ENCODE data around the gene AXL.
"Not testable (repeated sequence)": the region's sequence is repeated elsewhere in the genome, so short reads cannot be mapped to it uniquely, and the experiment has no call there.

Gene AXL

DNA sequence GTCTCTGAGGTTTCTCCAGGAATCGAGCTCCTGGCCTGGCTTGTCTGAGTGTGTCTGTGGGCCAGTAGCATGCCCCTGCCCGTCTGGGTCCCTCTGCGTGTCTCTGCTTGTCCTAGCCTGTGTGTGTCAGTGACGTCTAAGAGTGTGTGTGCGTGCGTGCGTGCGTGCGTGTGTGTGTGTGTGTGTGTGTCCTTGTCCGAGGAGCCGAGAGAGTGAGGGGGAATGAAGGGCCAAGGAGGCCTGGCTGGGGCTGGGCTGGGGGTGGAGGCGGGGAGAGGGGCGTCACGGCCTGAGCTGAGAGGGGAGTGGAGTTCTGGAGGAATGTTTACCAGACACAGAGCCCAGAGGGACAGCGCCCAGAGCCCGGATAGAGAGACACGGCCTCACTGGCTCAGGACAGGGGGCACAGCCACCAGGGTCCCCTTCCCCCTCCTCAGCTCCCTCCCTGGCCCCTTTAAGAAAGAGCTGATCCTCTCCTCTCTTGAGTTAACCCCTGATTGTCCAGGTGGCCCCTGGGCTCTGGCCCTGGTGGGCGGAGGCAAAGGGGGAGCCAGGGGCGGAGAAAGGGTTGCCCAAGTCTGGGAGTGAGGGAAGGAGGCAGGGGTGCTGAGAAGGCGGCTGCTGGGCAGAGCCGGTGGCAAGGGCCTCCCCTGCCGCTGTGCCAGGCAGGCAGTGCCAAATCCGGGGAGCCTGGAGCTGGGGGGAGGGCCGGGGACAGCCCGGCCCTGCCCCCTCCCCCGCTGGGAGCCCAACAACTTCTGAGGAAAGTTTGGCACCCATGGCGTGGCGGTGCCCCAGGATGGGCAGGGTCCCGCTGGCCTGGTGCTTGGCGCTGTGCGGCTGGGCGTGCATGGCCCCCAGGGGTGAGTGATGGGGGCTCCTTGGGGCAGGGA lies at the start of gene AXL:
Gene AXL (plus strand): TSS at position 609 of the 893 bp plus-strand sequence. CDS start 170 bp downstream, at position 779.
- no peak for DNase-seq

- no peak for DNase-seq
These were observed 46.5 kb upstream of the AXL start for GRCh38 chr19:41172297-41173164.

DNA sequence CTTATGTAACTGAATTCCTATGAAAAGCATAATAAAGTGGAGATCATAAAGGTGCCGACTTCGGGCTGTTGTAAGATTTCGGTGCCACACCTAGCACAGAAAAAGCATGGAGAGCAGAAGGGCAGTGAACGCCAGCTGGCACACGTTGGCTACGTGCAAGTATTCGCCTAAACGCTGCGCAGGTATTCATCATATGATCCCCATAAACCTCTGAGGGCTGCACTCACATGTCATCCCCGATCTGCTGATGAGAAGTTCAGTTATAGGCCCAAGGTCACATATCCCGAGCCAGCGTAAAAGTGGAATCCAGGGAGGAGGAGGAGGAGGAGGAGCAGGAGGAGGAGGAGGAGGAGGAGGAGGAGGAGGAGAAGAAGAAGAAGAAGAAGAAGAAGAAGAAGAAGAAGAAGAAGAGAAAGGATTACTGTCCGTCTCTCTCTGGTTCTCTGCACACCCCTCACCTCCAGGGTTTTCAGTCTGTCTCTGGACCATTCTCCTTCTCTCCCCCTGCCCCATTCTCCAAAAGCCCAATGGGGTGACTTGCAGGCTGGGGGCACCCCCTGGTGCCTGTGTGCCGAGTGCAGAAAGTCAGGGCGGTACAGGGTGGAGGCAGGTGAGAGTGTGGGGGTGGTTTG lies 44.6 kb upstream of the AXL start:
- no peak for DNase-seq

DNA sequence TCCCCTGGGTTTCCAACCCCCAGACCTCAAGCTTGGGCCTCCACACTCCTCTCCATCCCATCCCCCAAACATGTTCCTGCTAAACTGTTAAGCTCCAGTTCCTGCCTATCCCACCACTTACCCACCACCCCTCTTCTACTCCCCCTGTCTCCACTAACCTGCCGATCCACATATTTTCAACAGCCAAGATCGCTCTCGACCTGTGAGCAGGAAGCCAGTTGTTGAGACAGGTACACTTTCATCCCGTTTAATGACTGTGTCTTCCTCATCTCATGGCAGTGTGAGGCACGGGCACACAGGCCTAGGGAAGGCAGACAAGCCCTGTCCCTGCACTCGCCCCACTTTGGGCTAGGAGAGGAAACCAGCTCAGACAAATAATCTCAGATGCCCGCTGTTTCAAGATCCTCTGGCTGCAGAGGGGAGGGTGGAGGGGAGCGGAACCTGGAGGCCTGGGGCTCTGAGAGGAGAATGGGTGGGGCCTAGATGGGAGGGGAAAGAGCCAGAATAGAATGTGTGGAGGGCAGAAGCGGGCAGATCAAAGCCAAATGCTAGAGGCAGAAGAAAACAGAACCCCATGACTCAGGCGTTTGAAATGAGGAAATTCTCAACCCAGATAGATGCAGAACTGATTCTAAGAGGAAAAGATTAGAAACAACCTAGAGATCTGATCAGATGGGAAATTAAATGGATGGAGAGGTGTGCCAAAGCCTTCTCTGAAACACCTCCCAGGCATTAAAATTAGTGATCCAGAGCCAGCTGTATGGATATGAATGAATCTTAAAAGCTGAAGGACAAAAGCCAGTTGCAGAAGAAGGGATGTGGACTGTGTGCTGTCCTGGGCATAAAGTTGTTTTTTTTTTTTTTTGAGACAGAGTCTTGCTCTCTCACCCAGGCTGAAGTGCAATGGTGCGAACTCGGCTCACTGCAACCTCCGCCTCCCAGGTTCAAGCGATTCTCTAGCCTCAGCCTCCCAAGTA lies 42.9 kb upstream of the AXL start:
- DNase-seq = peak; percentile 35 to 64

DNA sequence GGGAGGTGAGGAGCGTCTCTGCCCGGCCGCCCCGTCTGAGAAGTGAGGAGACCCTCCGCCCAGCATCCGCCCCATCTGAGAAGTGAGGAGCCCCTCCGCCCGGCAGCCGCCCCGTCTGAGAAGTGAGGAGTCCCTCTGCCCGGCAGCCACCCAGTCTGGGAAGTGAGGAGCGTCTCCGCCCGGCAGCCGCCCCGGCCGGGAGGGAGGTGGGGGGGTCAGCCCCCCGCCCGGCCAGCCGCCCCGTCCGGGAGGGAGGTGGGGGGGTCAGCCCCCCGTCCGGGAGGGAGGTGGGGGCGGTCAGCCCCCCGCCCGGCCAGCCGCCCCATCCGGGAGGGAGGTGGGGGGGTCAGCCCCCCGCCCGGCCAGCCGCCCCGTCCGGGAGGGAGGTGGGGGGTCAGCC lies 38.9 kb upstream of the AXL start:
- not testable (repeated sequence) for DNase-seq

DNA sequence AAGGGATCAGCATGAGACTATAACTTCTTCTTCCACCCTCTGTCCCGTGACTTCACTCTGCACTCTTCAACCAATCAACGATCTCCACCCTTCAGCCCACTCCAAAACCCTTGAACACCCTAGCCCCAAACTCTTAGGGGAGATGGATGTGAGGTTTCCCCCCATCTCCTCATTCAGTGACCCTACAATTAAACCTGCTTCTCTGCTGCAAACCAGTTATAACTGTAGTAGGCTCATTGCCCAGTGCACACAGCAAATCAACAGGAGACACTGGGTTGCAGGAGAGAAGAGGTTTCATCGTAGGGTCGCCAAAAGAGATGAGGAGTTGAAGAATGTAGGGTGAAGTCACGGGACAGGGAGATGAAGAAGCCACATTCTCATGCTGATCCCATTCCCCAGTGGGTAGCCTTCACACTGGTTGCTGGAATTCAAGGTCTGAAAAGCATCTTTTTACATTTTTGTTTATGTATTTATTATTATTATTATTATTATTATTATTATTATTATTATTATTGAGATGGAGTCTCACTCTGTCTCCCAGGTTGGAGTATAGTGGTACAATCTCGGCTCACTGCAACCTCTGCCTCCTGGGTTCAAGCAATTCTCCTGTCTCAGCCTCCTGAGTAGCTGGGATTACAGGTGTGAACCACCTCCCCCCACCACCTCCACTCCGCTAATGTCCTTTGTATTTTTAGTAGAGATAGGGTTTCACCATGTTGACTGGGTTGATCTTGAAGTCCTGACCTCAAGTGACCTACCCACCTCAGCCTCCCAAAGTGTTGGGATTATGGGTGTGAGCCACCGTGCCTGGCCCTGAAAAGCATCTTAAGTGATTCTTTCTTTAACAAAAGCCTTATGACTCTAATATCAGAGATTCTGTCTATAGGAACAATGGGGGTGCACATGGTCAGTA lies 31.8 kb upstream of the AXL start:
- no peak for DNase-seq

DNA sequence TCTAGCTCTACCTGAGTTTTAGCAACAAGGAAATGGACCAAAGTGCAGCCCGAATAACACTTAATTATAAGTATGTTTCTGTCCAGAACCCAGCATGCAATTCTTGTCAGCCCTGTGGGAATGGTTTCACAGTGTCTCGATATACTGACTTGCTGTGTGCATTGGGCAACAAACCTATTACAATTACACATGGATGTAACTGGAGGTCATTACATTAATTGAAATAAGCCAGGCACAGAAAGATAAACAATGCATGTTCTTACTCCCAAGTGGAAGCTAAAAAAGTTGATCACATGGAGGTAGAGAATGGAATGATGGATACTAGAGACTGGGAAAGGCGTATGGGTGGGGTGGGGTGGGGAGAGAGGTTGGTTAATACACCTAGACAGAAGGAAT lies 31.1 kb upstream of the AXL start:
- no peak for DNase-seq

GRCh38 chr19:41189425-41190065 lies 29.5 kb upstream of the AXL start:
- DNase-seq = no peak

DNA sequence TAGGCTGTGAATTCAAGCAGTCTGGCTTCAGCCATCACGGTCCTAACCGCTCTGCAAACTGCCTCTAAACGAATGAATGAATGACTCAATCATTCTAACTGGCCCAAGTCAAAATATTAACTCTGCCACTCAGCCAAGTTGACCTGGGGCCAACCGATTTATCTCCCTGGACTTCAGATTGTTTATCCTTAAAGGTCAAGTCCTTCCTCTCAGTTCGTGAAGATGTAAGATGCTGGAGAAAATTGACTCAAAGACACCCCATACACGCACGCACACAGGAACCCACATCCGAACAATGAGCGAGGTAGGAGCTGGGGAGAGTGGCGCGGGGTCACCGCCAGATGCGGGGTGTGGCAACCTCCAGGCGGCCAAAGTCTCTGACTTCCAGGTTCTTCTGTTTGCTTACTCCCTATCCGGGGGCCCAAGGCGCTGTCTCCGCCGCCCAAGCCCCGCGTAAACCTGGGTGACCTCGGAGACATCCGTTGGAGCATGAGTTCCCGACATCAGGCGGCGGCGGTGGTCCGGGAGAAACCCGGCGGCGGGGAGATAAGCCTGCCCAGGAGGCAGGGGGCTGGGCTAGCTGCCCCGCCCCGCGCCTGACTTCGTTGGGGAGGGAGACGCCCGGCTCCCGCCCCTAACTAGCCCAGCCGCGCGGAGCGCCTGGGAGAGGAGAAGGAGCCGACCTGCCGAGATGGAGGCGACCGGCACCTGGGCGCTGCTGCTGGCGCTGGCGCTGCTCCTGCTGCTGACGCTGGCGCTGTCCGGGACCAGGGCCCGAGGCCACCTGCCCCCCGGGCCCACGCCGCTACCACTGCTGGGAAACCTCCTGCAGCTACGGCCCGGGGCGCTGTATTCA lies 26.2 kb upstream of the AXL start, which contains the start of gene CYP2S1:
Gene CYP2S1 (plus strand): TSS at position 646 of the 856 bp plus-strand sequence. CDS start 46 bp downstream, at position 692.
- DNase-seq = no peak

- DNase-seq = no peak
These were observed 25.4 kb upstream of the AXL start for GRCh38 chr19:41193430-41194156.

- no peak for DNase-seq
These were observed 24.9 kb upstream of the AXL start for GRCh38 chr19:41194157-41194552.

DNA sequence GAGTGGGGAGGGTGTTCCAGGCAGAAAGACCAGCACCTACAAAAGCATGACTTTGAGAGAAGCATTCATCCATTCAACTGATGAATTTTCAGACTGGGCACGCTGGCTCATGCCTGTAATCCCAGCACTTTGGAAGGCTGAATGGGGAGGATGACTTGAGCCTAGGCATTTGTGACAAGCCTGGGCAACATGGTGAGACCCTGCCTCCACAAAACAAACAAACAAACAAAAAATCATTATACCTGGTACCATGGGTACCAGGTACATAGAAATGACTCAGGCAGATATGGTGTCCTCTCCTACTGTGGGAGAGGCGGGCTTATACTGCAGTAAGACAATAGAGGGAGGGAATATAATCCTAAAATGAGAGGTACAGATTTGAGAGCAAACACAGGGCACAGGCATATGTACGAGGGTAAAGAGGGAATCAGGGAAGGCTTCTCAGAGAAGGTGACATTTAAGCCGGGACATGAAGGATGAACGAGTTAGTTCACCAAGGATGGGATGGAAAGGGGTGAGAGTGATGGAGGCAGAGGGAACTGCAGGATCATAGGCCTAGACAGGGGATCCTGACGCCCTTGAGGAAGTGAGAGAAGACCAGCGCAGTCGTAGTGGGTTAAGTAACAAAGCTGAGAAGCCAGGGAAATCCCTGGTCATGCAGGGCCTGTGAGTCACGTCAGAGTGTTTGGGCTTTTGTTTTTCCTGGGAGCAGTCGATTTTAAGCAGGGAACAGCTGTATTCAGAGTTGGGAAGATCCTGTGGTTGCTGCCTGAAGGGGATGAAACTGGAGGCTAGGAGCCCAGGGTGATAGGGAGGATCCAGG lies 23.1 kb upstream of the AXL start:
- DNase-seq = peak in 1 of 2 donors; percentile 49

DNA sequence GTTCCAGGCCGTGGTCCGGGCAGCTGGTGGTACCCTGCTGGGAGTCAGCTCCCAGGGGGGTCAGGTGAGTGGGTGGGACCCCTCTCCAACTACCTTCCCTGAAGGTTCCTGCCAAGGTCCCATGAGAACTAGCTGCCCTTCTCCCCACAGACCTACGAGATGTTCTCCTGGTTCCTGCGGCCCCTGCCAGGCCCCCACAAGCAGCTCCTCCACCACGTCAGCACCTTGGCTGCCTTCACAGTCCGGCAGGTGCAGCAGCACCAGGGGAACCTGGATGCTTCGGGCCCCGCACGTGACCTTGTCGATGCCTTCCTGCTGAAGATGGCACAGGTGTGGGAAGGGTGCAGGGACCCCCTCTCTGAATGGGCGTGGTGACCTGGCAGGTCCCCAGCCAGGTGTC lies 20.5 kb upstream of the AXL start:
- DNase-seq = no peak

DNA sequence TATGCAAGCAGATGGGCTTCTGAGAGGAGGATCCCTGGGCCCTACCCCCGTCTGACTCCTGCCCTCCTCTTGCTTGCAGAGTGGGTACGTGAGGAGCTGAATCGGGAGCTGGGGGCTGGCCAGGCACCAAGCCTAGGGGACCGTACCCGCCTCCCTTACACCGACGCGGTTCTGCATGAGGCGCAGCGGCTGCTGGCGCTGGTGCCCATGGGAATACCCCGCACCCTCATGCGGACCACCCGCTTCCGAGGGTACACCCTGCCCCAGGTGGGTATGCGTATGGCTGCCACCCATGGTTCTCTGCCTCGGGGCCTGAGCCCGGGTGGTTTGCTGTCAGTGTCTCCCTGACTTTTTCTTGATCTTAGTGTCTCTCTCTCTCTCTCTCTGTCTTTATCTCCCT lies 15.7 kb upstream of the AXL start:
- DNase-seq = no peak

- peak; percentile 86 to 90 for DNase-seq
These were observed 14.7 kb upstream of the AXL start for GRCh38 chr19:41204338-41204737.

DNA sequence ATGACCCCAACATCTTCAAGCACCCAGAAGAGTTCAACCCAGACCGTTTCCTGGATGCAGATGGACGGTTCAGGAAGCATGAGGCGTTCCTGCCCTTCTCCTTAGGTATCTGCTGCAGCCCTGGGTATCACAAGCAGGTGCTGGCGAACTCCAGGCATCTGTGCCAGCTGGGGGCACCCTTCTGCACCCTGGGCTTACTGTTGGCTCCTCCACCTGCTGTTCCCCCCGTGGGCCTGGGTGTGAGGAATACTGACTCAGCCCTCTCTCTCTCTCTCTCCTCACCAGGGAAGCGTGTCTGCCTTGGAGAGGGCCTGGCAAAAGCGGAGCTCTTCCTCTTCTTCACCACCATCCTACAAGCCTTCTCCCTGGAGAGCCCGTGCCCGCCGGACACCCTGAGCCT lies 13.0 kb upstream of the AXL start:
- peak in 1 of 2 donors; percentile 9 for DNase-seq

- no peak for DNase-seq
These were observed 12.6 kb upstream of the AXL start for GRCh38 chr19:41206456-41206855.
